ENCODE measurements around the gene TPST2.

DNA sequence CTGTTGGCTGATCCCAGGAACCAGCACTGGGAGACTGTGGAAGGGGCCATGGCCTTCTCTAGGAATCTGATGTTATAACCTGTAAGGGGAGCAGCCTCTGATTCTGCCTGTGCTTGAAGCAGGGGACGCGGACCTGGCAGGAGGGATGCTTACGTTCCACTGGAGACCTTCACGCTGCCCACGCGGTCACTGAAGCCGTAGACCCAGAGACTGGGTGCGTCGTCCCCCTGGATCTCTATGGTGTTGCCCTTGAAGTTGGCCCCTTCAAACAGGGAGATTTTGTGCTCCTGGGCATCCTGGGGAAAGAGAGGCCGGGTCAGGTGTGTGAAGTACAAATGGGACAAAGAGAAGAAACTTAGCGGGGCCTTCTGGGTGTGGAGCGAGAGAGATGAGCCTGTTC, 11.8 kb upstream of the TPST2 start:
- TF ChIP-seq, protein P1, sequence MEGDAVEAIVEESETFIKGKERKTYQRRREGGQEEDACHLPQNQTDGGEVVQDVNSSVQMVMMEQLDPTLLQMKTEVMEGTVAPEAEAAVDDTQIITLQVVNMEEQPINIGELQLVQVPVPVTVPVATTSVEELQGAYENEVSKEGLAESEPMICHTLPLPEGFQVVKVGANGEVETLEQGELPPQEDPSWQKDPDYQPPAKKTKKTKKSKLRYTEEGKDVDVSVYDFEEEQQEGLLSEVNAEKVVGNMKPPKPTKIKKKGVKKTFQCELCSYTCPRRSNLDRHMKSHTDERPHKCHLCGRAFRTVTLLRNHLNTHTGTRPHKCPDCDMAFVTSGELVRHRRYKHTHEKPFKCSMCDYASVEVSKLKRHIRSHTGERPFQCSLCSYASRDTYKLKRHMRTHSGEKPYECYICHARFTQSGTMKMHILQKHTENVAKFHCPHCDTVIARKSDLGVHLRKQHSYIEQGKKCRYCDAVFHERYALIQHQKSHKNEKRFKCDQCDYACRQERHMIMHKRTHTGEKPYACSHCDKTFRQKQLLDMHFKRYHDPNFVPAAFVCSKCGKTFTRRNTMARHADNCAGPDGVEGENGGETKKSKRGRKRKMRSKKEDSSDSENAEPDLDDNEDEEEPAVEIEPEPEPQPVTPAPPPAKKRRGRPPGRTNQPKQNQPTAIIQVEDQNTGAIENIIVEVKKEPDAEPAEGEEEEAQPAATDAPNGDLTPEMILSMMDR (IDR thresholded peaks at IDR 0.05 in 2 of 3, conservative IDR thresholded peaks at IDR 0.05 in 1 of 3; ENCODE audit: control insufficient read depth in 2 of 3, extremely low read depth in 1 of 3, insufficient read depth in 1 of 3, low read depth in 3 of 3, low read length in 3 of 3): no peak
- no peak for TF ChIP-seq POLR2A (IDR thresholded peaks at IDR 0.05; ENCODE audit: low read depth, low read length)
- no peak for TF ChIP-seq EZH2 (IDR thresholded peaks at IDR 0.05; ENCODE audit: borderline replicate concordance, control insufficient read depth, low read depth, low read length)
- no peak for TF ChIP-seq SMAD1 (IDR thresholded peaks at IDR 0.05; ENCODE audit: low read depth, partially characterized antibody)
- no peak for TF ChIP-seq TBL1XR1 (IDR thresholded peaks at IDR 0.05; ENCODE audit: low read depth, low read length)
- no peak for TF ChIP-seq ASH2L (IDR thresholded peaks at IDR 0.05; ENCODE audit: borderline replicate concordance, low read depth)
- no peak for TF ChIP-seq GABPA (IDR thresholded peaks at IDR 0.05; ENCODE audit: low read depth)
- TF ChIP-seq BRCA1 (IDR thresholded peaks at IDR 0.05; ENCODE audit: low read depth, low read length): no peak
- TF ChIP-seq, protein P2, sequence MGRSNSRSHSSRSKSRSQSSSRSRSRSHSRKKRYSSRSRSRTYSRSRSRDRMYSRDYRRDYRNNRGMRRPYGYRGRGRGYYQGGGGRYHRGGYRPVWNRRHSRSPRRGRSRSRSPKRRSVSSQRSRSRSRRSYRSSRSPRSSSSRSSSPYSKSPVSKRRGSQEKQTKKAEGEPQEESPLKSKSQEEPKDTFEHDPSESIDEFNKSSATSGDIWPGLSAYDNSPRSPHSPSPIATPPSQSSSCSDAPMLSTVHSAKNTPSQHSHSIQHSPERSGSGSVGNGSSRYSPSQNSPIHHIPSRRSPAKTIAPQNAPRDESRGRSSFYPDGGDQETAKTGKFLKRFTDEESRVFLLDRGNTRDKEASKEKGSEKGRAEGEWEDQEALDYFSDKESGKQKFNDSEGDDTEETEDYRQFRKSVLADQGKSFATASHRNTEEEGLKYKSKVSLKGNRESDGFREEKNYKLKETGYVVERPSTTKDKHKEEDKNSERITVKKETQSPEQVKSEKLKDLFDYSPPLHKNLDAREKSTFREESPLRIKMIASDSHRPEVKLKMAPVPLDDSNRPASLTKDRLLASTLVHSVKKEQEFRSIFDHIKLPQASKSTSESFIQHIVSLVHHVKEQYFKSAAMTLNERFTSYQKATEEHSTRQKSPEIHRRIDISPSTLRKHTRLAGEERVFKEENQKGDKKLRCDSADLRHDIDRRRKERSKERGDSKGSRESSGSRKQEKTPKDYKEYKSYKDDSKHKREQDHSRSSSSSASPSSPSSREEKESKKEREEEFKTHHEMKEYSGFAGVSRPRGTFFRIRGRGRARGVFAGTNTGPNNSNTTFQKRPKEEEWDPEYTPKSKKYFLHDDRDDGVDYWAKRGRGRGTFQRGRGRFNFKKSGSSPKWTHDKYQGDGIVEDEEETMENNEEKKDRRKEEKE (IDR thresholded peaks at IDR 0.05): no peak
- TF ChIP-seq CEBPB (IDR thresholded peaks at IDR 0.05; ENCODE audit: borderline replicate concordance in 1 of 2, low read depth in 2 of 2, low read length in 2 of 2): no peak
